GM10248 (cell line): Measurements from ENCODE around the gene SRRM4.

ENCODE experiments used
- CTCF ChIA-PET: fragments of 300-600 bp; sonication (Branson Sonifier 250); formaldehyde crosslinking; extraction: SDS; loops from one replicate; lab custom pipeline; 2021; ENCODE audit warnings: antibody characterized with exemption; lab: Yijun Ruan, JAX
- POLR2A ChIA-PET: fragments of 350-650 bp; sonication (Branson Sonifier 250); formaldehyde crosslinking; extraction: SDS; loops from one replicate; lab custom pipeline; 2020; ENCODE audit warnings: antibody characterized with exemption; lab: Yijun Ruan, JAX
- DNase-seq: peaks from one replicate; pipeline ENCODE4 v3.0.0; 2012; ENCODE audit errors: extremely low spot score
- CTCF ChIP-seq: IDR thresholded peaks from 2 replicates; pipeline ENCODE4 v1.5.1; 2012; ENCODE audit warnings: mild to moderate bottlenecking, low read depth; ENCODE audit errors: extremely low read depth, missing control alignments, control extremely low read depth

Gene SRRM4

GRCh38 chr12:118964988-118965387 lies 16.4 kb upstream of the SRRM4 start:
- no peak for DNase-seq
- CTCF ChIA-PET: interaction anchor here (1.4 kb wide), 2 partner anchors 15 to 479 kb away, joined by 3 read pairs; no protein-coding TSS in a partner anchor
- POLR2A ChIA-PET: no interaction called here

GRCh38 chr12:118970856-118971255 lies 10.5 kb upstream of the SRRM4 start:
- ChIA-PET POLR2A (no interaction called here), CTCF (no interaction called here)
- no peak for TF ChIP-seq CTCF
- no peak for DNase-seq

More at GRCh38 chr12:118964988-118965387, 16.4 kb upstream of the SRRM4 start:
- TF ChIP-seq CTCF: no peak

GRCh38 chr12:118972982-118973381 lies 8.4 kb upstream of the SRRM4 start:
- CTCF ChIA-PET: interaction anchor here (0.9 to 1.0 kb wide), 2 partner anchors 12 to 14 kb away, joined by 3 read pairs; no protein-coding TSS in a partner anchor
- POLR2A ChIA-PET: no interaction called here
- no peak for TF ChIP-seq CTCF
- no peak for DNase-seq

GRCh38 chr12:118979763-118980406 lies 1.5 kb upstream of the SRRM4 start:
- CTCF ChIA-PET: interaction anchor here (0.8 to 1.4 kb wide), 9 partner anchors 10 to 575 kb away, joined by 3 to 5 read pairs (median 3); no protein-coding TSS in a partner anchor
- peak; percentile 73 for DNase-seq
- POLR2A ChIA-PET: no interaction called here
- peak; percentile 61 for TF ChIP-seq CTCF

- POLR2A ChIA-PET: no interaction called here
- no peak for TF ChIP-seq CTCF
- CTCF ChIA-PET: no interaction called here
- no peak for DNase-seq
Measured at GRCh38 chr12:118980407-118981014, 830 bp upstream of the SRRM4 start.

GRCh38 chr12:118982302-118982701 lies 961 bp downstream of the SRRM4 start:
- ChIA-PET CTCF (interaction anchor here (0.9 kb wide), 1 partner anchor 431 kb away, joined by 3 read pairs; no protein-coding TSS in a partner anchor), POLR2A (no interaction called here)
- no peak for TF ChIP-seq CTCF
- DNase-seq: no peak
